Activated T-cell treated with anti-CD3 and anti-CD28 coated beads for 48 hours (primary cell): ENCODE results near the gene PMM2.
"Not testable (repeated sequence)": the region's sequence is repeated elsewhere in the genome, so short reads cannot be mapped to it uniquely, and the experiment has no call there.

Experiments
- DNase-seq: peaks from one replicate; pipeline ENCODE4 v3.0.0-alpha.2; 2020; ENCODE audit warnings: low read depth

PMM2 gene

DNA sequence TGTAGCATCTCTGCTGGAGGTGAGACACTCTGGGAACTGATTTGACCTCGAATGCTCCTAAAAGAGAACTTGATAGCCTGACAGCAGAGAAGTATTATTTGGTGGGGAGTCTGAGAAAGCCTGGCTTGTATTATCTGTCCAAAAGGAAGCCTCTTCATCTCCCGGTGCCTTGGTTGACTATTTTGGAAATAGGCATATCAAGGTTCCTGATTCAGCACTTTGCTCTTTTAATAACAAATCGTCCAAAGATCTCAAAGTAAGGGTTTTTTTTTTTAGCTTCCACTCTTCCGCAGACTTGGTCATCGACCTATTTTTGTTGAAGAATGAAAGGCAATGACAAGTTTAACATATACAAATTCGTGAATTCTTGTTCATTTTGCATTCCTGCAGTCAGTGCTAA is 15.0 kb upstream of the PMM2 start:
- no peak for DNase-seq

DNA sequence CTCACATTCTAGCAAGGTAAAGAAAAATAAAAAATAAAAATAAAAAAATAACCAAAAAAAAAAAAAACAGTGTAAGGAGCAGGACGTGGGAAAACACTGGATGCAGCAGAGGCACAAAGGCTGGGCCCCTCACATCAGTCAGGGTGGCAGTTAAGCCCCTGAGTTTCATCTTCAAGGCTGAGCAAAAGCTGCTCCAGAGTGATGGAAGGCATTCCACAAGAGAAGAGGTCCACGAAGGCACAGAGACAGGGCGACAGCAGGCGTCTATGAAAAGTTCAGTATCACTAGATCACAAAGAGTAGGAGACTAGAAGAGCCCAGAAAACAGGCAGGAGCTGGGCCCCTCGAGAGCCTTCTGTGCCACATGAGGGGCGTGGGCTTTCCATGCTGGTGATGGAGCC is 12.2 kb upstream of the PMM2 start:
- DNase-seq, result no peak

DNA sequence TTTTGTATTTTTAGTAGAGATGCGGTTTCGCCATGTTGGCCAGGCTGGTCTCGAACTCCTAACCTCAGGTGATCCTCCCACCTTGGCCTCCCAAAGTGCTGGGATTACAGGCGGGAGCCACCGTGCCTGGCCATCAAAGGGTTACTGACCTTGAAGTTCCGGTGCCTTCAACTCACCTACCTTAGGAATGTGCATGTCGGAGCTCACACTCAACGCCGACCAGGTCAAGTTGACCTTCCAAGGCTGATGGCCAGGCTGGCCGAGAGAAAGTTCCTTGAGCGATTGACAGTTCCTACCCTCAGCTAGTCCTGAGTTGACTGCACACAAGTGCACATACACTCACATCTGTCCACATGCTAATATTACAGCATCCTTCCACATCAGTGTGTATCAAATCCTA is 11.3 kb upstream of the PMM2 start:
- DNase-seq, result not testable (repeated sequence)

DNA sequence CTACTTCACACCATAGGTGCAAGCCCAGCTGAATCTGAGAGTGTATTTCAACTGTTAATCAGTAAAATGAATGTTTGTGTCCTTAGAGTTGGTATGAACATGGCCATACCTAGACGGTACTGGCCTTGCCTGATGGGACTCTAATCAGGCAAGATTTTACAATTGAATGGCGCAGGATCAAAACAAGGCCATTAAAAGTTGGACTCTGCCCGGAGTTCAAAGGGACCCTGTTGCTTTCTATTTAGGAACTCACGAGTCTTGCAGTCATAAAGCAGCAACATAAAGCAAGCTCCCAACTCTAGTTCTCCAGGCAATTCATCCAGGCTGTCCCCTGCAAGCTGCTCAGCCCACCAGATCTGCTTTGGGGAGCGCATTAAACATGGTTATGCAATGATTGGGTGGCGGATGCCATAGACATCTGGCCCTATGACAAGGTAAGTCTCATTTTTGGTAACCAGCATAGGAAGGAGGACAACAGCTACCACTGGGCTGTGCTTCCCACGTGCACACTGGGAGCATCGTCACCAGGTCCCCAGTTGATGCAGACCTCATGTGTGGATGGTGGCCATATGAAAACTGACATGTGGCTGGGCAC is 9.0 kb upstream of the PMM2 start:
- no peak for DNase-seq

DNA sequence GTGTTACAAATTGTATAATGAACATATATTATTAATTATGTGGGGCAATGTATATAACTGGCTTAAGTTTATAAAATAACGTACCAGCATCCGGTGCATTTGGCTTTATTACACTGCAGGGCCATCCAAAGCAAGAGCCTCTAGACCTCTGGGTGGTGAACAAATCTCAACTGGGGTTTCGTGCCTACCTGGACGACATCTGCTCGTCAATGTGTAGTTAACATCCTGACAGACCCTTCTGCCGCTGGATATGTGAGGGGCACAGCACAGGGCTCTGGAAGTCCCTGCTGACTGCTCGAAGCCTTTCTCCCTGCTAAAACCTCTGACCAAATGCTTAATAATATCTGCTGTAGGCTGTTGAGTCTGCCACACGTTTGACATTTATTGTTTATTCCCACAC is 2.5 kb upstream of the PMM2 start:
- no peak for DNase-seq

DNA sequence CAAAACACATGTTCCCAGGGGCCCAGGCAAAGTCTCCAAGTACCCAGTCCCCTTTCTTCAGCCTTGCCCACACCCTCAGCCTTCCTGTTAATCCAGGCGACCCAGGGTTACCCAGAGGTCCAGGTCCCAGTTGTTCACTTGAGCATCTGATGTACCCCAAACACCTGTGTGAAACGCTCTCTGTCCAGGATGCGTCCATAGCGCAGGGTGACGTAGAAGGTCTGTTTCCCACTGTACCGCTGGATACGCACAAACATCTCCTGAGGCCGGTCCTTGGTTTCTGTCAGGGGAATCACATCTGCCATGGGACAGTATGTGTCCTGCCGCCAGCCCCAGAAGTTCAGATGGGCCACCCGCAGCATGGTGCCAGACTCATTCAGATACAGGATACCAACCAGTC is 1.8 kb upstream of the PMM2 start:
- no peak for DNase-seq

DNA sequence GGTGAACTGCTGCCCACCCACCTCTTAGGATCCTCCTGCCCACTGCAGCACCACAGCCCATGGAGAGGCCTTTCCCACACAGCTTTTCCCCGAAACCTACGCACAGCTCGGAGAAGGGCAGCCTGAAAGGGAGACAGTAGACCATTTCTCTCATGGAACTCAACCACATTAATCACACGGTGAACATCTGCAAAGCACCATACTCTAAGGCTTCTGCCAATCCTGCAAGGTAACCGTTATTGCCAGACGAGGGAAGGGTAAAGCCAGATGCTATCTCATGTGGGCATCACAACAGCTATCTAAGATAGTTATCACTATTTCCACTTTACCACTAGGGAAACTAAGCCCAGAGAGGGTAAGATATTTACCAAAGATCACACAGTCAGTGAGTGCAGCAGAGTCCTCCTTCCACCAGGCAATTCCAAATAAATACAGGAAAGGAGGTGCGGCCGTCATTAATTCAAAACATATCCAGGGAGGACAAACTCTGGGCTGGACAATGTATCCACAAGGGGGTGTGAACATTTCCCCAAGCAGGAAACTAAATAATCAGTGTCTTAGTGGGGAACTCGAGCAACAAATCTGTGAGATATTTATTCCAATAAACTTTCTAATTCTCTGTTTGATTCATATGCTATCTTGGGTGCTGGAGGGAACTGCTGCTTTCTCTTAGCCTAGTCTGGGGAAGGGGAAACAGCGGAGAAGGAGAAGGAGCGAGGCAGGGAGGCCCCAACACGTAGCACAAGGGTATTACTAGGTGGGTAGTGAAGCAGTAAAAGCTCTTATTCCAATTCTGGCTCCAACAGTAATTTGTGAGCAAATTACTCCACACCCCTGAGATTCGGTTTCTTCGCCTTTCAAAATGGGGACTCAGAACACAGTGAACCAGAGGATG is 923 bp upstream of the PMM2 start:
- no peak for DNase-seq

DNA sequence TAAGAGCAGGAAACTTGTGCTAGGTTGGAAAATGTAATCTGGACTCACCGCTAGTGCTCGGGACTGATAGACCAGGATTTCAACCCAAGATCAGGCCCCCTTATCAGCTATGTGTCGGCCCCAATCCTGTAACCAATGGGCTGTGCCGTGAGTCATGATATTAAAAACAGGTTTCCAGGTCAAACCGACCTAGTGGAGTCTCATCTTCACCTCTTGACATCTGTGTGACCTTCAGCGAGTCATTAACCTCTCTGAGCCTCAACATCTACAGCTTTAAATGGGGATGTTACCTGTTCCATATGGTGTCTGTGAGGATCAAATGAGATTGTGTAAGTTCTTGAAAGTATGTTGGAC is 512 bp downstream of the PMM2 start:
- no peak for DNase-seq

DNA sequence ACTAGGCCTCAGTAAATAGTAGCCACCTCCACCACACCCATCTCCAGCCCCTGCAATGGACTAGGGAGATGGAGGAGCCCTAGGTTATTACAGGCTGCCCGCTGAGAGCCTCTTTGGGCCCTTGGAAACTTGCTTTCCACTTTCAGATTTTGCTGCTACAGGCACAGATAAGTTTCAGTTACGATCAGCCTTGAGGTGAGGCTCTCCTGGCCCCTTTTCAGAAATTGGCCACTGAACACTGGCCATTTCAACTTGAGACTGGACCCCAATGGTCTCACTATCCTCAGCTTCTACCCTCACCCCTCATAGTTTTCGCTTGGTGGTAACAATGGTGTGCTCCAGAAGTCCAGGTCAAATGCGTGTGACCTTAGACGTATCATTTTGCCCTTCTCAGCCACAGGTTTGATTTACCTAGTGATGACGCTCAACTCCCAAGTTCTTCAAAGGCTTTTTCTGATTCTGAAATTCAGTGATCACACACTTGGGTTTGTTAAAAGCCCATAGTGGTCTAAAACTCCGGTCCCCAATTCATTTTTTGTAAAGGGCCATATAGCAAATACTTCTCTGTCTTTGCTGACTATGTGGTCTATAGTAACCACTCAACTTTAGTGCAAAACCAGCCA is 1.0 kb downstream of the PMM2 start:
- DNase-seq, result no peak

DNA sequence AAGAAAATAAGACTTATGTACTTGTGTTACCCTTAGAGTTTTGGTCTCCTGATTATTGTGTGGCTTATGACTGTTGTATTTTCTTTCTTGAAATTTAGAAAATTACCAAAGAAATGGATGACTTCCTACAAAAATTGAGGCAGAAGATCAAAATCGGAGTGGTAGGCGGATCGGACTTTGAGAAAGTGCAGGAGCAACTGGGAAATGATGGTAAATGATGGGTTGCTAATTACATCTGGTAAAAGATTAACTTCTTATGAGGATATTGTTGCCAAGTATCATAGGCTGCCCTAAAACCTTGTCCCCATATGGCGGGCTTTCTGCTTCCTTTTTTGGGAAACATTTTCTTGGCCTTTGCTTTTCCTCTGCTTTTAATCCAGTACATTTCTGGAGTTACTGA is 4.1 kb downstream of the PMM2 start:
- DNase-seq, result no peak

DNA sequence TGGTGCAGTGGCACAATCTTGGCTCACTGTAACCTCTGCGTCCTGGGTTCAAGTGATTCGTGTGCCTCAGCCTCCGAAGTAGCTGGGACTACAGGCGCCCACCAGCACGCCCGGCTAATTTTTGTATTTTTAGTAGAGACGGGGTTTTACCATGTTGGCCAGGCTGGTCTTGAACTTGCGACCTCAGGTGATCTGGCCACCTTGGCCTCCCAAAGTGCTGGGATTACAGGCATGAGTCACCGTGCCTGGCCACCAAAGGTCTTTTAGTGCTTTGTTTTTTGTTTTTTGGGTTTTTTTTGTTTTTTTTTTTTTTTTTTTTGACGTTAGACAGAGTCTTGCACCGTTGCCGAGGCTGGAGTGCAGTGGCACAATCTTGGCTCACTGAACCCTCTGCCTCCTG is 6.1 kb downstream of the PMM2 start:
- not testable (repeated sequence) for DNase-seq

DNA sequence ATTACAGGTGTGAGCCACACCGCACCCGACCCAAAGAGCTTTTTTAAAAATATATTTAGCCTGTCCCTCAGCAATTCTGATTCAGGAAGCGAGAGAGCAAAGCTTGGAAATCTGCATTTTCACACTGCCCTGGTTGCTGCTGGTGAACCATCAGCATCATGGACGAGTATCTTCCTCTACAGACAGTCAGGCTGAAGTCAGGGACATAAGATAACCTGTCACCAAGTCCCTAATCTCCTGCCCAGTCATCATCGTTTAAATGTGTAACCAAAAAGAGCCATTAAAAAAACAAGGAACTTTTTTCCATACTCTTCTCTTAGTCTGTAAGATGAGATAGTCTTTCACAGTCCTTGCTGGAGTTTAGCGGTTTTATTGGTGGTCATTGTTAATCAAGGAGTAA is 6.7 kb downstream of the PMM2 start:
- DNase-seq, result no peak

DNA sequence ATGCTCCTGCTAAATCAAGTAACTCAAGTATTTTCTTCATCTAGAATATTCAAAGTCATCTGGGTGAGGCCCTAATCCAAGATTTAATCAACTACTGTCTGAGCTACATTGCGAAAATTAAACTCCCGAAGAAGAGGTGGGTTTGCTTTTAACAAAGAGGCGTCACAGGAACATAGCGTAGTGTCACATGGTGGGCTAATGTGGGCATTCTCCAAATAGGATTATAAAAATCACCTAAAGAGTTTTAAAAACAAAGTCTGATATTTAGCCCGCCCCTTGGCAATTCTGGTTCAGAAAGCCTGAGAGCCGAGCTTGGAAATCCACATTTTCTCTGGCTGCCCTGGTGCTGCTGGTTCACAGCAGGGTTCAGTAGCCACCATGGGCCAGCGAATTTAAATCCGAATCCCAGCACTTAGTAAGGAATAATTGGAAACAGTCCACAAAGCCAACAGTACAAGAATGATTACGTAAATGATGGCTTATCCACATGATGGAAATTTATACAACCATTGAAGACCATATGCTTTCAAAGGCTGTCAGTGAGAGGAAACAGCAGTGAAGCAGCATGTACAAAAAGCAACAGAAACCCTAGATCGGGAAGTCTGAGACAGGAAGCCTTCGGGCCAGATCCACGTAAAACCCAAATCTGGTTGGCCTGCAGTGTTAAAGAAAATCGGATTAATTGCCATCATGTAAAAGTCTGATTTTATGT is 8.8 kb downstream of the PMM2 start:
- DNase-seq, result no peak

DNA sequence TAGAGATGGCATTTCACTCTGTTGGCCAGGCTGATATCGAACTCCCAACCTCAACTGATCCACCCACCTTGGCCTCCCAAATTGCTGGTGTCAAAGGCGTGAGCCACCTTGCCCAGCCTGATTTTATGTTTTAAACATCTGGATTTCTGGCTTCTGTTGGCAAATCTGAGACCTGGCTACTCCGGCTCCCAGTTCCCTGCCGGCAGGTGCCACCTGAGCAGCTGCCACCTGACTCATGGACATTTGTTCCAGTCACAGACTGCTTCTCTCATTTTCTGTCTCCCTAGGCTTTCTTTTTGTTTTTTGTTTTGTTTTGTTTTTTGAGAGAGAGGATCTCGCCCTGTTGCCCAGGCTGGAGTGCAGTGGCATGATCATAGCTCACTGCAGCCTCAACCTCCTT is 9.6 kb downstream of the PMM2 start:
- no peak for DNase-seq

DNA sequence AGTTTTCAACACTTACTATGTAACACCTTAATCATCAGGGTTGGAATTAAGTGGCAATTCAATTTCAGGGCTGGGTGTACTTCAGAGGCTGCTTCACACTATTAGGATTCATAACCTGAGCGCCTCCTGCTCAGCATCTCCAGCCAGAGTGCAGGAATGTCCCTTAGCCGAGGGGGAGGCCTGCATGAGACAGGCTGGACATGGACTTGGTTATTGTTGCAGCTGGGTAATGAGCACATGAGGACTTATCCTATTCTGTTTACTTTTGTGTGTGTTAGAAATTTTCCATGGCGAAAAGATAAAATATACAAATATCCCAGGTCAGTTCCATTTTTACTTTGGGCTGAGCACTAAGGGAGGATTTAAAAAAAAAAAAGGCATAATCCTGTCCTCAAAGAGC is 10.4 kb downstream of the PMM2 start:
- DNase-seq, result no peak

DNA sequence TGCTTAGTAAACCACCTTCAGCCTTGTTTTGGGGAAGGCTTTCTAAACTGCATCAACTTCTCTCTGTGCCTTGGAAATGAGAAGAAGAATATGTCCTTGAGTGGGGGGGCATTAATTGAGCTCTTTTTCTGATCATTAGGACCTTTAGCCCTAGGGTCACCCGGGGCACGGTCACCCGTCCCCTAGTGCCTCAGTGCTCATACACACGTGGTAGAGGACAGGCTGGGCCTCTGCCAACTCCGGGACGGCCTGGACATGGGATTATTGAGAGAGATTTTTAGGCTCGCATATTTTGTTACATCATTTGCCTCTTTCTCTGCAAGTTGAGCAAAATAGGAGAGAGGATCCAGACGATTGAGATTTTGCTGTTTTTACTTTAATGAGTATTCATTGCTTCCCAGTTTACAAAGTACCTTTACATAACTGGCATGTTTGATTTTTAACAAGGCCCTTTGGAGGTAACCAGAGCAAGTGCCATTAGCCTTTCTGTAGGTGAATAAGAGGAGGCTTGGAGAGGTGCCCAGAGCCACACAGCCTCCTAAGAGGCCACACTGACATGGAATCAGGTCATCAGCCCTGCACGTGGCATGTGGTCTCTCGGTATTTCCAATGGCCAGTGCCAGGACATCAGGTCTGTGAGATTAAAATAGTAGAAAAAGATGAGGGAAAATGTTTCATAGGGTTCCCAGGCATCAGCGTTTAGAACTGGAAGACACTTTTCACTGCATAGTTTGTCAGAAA is 11.1 kb downstream of the PMM2 start:
- DNase-seq, result no peak

DNA sequence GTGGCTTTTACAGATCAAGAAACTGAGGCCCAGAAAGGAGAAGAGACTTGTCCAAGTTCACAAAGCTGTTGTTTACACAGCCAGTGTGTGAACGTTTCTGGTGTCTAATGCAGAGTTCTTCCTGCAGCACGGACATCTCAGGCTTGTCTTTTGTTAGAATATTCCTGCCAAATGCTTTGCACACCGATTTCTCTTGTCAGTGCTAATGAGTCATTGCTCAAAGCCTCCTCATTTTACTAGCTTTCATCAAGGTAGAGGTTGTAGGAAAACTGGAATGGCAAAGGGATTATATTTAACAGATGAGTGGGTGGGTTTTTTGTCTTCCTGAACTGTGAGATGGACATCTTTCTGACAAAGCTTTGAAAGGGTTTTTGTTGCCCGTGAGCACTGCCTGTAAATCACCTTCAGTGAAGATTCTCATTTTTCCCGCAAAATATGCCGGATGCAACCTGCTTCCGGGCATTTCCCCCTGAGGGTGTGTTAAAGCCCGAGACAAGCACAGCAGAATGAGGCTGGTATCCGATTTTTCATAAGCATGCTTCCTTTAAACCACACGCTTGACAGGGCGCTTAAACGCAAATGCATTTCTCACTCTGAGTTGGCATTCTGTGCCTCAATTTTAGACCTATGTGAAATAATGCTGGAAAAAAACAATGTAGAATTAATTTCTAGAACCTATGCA is 14.7 kb downstream of the PMM2 start:
- DNase-seq, result no peak

DNA sequence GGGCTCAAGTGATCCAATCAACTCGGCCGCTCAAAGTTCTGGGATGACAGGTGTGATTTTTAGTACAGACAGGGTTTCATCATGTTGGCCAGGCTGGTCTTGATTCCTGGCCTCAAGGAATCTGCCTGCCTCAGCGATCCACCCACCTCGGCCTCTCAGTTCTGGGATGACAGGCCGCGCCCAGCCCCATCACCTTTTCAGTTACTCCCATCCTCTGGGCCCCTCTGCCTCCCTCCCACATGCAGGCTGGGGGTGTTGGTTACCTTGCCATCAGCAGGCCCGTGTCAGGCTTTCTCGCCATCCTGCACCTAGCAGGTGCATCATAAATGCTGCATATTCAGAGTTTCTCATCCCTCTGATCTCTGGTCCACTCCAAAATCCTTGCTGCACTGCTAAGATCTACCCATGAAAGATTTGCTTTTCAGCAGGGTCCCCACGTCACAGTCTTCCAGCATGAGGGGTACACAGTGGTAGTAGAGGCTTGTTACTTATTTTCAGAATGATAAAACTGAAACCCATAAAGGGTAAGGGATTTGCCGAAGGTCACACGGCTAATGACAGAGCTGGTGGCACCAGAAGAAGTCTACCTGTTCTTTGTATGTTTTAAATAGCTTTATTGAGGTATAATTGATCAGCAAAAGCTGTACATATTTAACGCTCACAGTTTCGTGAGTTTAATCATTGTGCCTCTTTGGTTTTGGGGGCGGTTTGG is 16.6 kb downstream of the PMM2 start:
- peak; percentile 12 for DNase-seq

DNA sequence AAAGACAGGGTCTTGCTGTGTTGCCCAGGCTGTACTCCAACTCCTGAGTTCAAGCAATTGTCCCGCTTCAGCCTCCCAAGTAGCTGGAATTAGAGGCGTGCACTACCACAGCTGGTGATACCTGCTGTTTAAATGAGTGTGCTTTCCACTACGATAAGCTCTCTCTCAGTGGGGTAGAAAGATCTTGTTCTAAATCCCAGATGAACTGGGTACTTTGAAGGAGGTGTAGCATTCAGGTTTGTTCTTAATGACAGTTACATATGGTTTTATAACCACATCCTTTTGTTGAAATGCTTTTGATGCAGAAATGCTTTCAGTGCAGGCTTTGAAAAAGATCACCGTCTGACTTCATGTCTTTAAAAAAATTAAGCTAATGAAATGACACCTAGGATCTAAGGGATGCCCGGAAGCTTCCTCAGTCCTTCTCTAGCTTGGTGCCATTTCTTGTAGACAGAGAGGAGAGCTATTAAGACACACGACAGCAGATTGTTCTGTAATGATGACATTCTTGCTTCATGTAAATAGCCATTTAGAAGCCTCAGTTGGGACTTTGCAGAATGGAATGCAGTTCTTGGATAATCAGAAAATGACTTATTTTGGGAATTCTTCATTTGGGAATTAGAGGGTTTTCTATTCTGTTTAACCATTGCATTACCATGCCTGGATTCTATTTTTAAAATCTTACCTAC is 19.5 kb downstream of the PMM2 start:
- no peak for DNase-seq
